H9 (cell line): ENCODE measurements around the gene HS3ST3B1. TPM values are rescaled to one million over a fixed set of nuclear protein-coding genes. Genes with fewer than 3 reads are reported as not detected.

Source experiments
- DNase-seq: peaks from one replicate; pipeline ENCODE4 v3.0.0-alpha.2; 2017
- H2AFZ ChIP-seq: one replicate; pipeline ENCODE4 v1.6.1; 2013; ENCODE audit warnings: mild to moderate bottlenecking, low read length, control low read depth, moderate library complexity
- H2AK5ac ChIP-seq: 2 replicates; pipeline ENCODE4 v1.6.1; 2013; ENCODE audit warnings: low read length, control low read depth, mixed read lengths; ENCODE audit not compliant: insufficient read length
- H2BK120ac ChIP-seq: one replicate; pipeline ENCODE4 v1.6.1; 2013; ENCODE audit warnings: low read depth, mild to moderate bottlenecking, low read length, control low read depth, inconsistent platforms; ENCODE audit not compliant: poor library complexity, severe bottlenecking
- H2BK12ac ChIP-seq: 2 replicates; pipeline ENCODE4 v1.6.1; 2013; ENCODE audit warnings: low read length, control low read depth, mixed read lengths, low read depth; ENCODE audit not compliant: insufficient read length
- H2BK15ac ChIP-seq: 2 replicates; pipeline ENCODE4 v1.6.1; 2013; ENCODE audit warnings: low read depth, low read length, control low read depth
- H2BK20ac ChIP-seq: one replicate; pipeline ENCODE4 v1.6.1; 2013; ENCODE audit warnings: low read depth, mild to moderate bottlenecking, low read length, control low read depth, inconsistent platforms; ENCODE audit not compliant: poor library complexity, severe bottlenecking
- H2BK5ac ChIP-seq: 2 replicates; pipeline ENCODE4 v1.6.1; 2013; ENCODE audit warnings: low read length, control low read depth, mixed read lengths; ENCODE audit not compliant: insufficient read length
- H3K14ac ChIP-seq: 2 replicates; pipeline ENCODE4 v1.6.1; 2013; ENCODE audit warnings: low read length, control low read depth; ENCODE audit not compliant: insufficient read depth
- H3K18ac ChIP-seq: 2 replicates; pipeline ENCODE4 v1.6.1; 2013; ENCODE audit warnings: low read depth, mild to moderate bottlenecking, mixed read lengths, low read length, control low read depth; ENCODE audit not compliant: insufficient read length
- H3K23ac ChIP-seq: 2 replicates; pipeline ENCODE4 v1.6.1; 2013; ENCODE audit warnings: low read length, control low read depth, mixed read lengths, low read depth; ENCODE audit not compliant: insufficient read length
- H3K23me2 ChIP-seq: 2 replicates; pipeline ENCODE4 v1.6.1; 2013; ENCODE audit warnings: low read depth, mild to moderate bottlenecking, mixed read lengths, low read length, control low read depth; ENCODE audit not compliant: insufficient read length, poor library complexity, severe bottlenecking
- H3K27ac ChIP-seq: 2 replicates; pipeline ENCODE4 v1.5.1; 2013; ENCODE audit warnings: low read length, control low read depth, mixed read lengths, low read depth; ENCODE audit not compliant: insufficient read length
- H3K27me3 ChIP-seq: 2 replicates; pipeline ENCODE4 v1.6.1; 2013; ENCODE audit warnings: low read length, control low read depth, inconsistent platforms; ENCODE audit not compliant: insufficient read depth
- H3K4ac ChIP-seq: 2 replicates; pipeline ENCODE4 v1.6.1; 2013; ENCODE audit warnings: low read depth, mild to moderate bottlenecking, control low read depth, inconsistent platforms, low read length, moderate library complexity
- H3K4me1 ChIP-seq: 2 replicates; pipeline ENCODE4 v1.6.1; 2013; ENCODE audit warnings: low read length, control low read depth, inconsistent platforms; ENCODE audit not compliant: insufficient read depth
- H3K4me2 ChIP-seq: 2 replicates; pipeline ENCODE4 v1.6.1; 2013; ENCODE audit warnings: low read length, control low read depth, mixed read lengths; ENCODE audit not compliant: insufficient read length, insufficient read depth
- H3K56ac ChIP-seq: 2 replicates; pipeline ENCODE4 v1.6.1; 2013; ENCODE audit warnings: low read depth, mild to moderate bottlenecking, mixed read lengths, low read length, control low read depth; ENCODE audit not compliant: insufficient read length
- H3K79me1 ChIP-seq: 2 replicates; pipeline ENCODE4 v1.6.1; 2013; ENCODE audit warnings: low read depth, mild to moderate bottlenecking, moderate library complexity, low read length, control low read depth, inconsistent platforms; ENCODE audit not compliant: insufficient read depth, poor library complexity, severe bottlenecking
- H3K79me2 ChIP-seq: 2 replicates; pipeline ENCODE4 v1.6.1; 2013; ENCODE audit warnings: low read length, control low read depth, inconsistent platforms; ENCODE audit not compliant: insufficient read depth
- H3K9ac ChIP-seq: 2 replicates; pipeline ENCODE4 v1.6.1; 2013; ENCODE audit warnings: low read length, control low read depth, mixed read lengths; ENCODE audit not compliant: insufficient read length; ENCODE audit errors: extremely low read depth
- H3K9me3 ChIP-seq: one replicate; pipeline ENCODE4 v1.6.1; 2013; ENCODE audit warnings: low read depth, low read length, inconsistent platforms; ENCODE audit not compliant: control insufficient read depth
- H3T11ph ChIP-seq: one replicate; pipeline ENCODE4 v1.6.1; 2013; ENCODE audit warnings: mild to moderate bottlenecking, low read length, control low read depth, inconsistent platforms
- H4K20me1 ChIP-seq: one replicate; pipeline ENCODE4 v1.6.1; 2013; ENCODE audit not compliant: control insufficient read depth, insufficient read length, insufficient read depth
- H4K5ac ChIP-seq: 2 replicates; pipeline ENCODE4 v1.6.1; 2013; ENCODE audit warnings: low read depth, mild to moderate bottlenecking, mixed read lengths, low read length, control low read depth; ENCODE audit not compliant: insufficient read length
- H4K8ac ChIP-seq: replicated peaks from 2 replicates; pipeline ENCODE4 v1.6.1; 2013; ENCODE audit warnings: low read length, control low read depth, mixed read lengths, low read depth; ENCODE audit not compliant: insufficient read length
- H4K91ac ChIP-seq: 2 replicates; pipeline ENCODE4 v1.6.1; 2013; ENCODE audit warnings: low read depth, mild to moderate bottlenecking, moderate library complexity, mixed read lengths, low read length, control low read depth; ENCODE audit not compliant: insufficient read length
- H3K27ac Mint-ChIP-seq, 3 experiments: 2 replicates in 2 of 3; 3 replicates in 1 of 3; pipeline ENCODE4 v1.8.0; 2020 to 2021; ENCODE audit warnings: mixed read lengths in 3 of 3, mild to moderate bottlenecking in 1 of 3, moderate library complexity in 1 of 3
- H3K27me3 Mint-ChIP-seq: 2 replicates; pipeline ENCODE4 v1.8.0; 2021; ENCODE audit warnings: low read depth, mild to moderate bottlenecking, moderate library complexity, mixed read lengths
- H3K36me3 Mint-ChIP-seq, 3 experiments: 2 replicates in 2 of 3; 3 replicates in 1 of 3; pipeline ENCODE4 v1.8.0; 2020 to 2021; ENCODE audit warnings: low read depth in 3 of 3, mixed read lengths in 3 of 3; ENCODE audit not compliant: insufficient read depth in 1 of 3
- H3K4me1 Mint-ChIP-seq, 2 experiments: 2 replicates each; pipeline ENCODE4 v1.8.0; 2020; ENCODE audit warnings: mixed read lengths in 2 of 2
- H3K4me3 Mint-ChIP-seq, 2 experiments: 2 replicates in 1 of 2; 3 replicates in 1 of 2; pipeline ENCODE4 v1.8.0; 2020 to 2021; ENCODE audit warnings: mild to moderate bottlenecking in 2 of 2, mixed read lengths in 2 of 2, moderate library complexity in 1 of 2
- H3K9me3 Mint-ChIP-seq, 2 experiments: 2 replicates in 1 of 2; 3 replicates in 1 of 2; pipeline ENCODE4 v1.8.0; 2020; ENCODE audit warnings: mild to moderate bottlenecking in 2 of 2, mixed read lengths in 2 of 2, moderate library complexity in 1 of 2
- WGBS: extraction: QIAGEN DNeasy Blood & Tissue Kit; methylation state at CpG from one replicate; pipeline ENCODE4 v1.1.7; 2013; ENCODE audit warnings: missing lambda C conversion rate, low lambda C conversion rate, mixed read lengths; ENCODE audit not compliant: insufficient read length; ENCODE audit errors: extremely low coverage; 5-methylcytosine and 5-hydroxymethylcytosine counted together
- total RNA-seq: library from RNA; stranded (reverse); gene quantifications from 2 replicates; pipeline ENCODE4 v1.2.1, GENCODE V29; 2021
- TF ChIP-seq, protein P1 (sequence below): fragments of 200-600 bp; sonication (generic); conservative IDR thresholded peaks from 3 replicates; pipeline ENCODE4 v1.8.0; 2021; ENCODE audit warnings: antibody characterized with exemption, mild to moderate bottlenecking

Gene HS3ST3B1
- total RNA-seq, 1 experiment from 2014 or later, result 2.8 TPM

DNA sequence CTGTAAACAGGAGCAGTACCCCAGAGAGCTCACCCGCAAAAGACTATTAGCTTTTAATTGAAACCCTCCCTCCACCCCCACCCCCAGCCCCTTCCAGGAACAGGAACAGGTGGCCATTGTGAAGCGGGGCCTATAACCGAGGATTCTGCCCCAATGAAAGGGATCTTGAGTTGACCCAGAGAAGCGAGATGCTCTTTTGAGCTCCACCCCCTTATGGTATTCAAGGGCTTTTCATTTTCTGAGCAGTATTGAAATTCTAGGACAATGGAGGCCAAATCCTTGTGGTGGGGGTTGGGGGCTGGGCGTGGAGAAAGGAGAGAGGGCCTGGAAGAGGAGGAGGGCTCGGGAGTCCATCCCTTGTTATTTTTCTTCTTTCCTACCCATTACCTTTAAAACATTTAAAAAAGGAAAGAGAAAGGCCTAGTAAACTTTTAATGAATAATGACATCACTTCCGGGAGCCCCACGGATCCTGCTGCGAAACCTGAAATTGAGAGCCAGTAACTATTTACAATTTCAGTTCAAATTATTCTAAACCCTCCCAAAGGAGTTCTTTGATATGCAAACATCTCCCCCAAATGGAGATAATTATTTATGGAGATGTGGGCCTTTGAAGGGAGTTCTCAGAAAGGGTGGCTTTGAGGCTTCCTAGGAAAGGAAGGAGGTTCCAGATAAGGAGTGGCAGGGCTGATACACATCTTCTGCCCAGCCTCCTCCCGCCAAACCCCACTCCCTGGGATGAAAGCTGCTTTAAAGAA is 30.5 kb downstream of the HS3ST3B1 start:
- Histone ChIP-seq H4K8ac (no peak overlapping the region), H2BK15ac (no peak overlapping the region), H3K56ac (no peak overlapping the region), H2BK120ac (no peak overlapping the region), H4K20me1 (no peaks in the 10 kb centered on the region), H2AK5ac (no peak overlapping the region), H3K18ac (no peak overlapping the region), H3K9me3 (no peaks in the 10 kb centered on the region), H2AFZ (no peak overlapping the region), H3K23me2 (no peaks in the 10 kb centered on the region), H4K5ac (no peak overlapping the region), H3K9ac (no peak overlapping the region), H3T11ph (no peak overlapping the region), H3K79me1 (no peaks in the 10 kb centered on the region), H3K23ac (no peak overlapping the region), H4K91ac (no peak overlapping the region), H2BK5ac (no peak overlapping the region), H3K4me2 (peak overlapping the region; percentile 41), H2BK12ac (no peak overlapping the region), H3K27ac (peak overlapping the region; percentile 28), H3K4me1 (peaks cover 14% of the 10 kb centered on the region; the same call in 1 of the 2 replicates), H3K14ac (no peak overlapping the region), H3K4ac (no peak overlapping the region; the same call in 1 of the 2 replicates), H2BK20ac (no peak overlapping the region), H3K27me3 (no peaks in the 10 kb centered on the region), H3K79me2 (0 out of 2 replicates have a peak, but pooled peaks cover 2% of the 10 kb centered on the region)
- peak; percentile 73 for DNase-seq
- no CpG with 5 or more reads among the region's 10 CpGs for WGBS
- peaks cover 0 to 4% (median 0%) of the 10 kb centered on the region in 3 experiments; a peak in 1 of 7 replicates for H3K36me3 Mint-ChIP-seq
- H3K9me3 Mint-ChIP-seq, result no peaks in the 10 kb centered on the region
- peak overlapping the region; percentile 7 to 70; a peak in 4 of 5 replicates for H3K4me3 Mint-ChIP-seq
- TF ChIP-seq, protein P1, sequence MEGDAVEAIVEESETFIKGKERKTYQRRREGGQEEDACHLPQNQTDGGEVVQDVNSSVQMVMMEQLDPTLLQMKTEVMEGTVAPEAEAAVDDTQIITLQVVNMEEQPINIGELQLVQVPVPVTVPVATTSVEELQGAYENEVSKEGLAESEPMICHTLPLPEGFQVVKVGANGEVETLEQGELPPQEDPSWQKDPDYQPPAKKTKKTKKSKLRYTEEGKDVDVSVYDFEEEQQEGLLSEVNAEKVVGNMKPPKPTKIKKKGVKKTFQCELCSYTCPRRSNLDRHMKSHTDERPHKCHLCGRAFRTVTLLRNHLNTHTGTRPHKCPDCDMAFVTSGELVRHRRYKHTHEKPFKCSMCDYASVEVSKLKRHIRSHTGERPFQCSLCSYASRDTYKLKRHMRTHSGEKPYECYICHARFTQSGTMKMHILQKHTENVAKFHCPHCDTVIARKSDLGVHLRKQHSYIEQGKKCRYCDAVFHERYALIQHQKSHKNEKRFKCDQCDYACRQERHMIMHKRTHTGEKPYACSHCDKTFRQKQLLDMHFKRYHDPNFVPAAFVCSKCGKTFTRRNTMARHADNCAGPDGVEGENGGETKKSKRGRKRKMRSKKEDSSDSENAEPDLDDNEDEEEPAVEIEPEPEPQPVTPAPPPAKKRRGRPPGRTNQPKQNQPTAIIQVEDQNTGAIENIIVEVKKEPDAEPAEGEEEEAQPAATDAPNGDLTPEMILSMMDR, result no peak
- peak overlapping the region; percentile 88 to 97 (median 96) for H3K27ac Mint-ChIP-seq
- peaks cover 10% of the 10 kb centered on the region for H3K27me3 Mint-ChIP-seq
- peaks cover 47 to 66% of the 10 kb centered on the region in 2 experiments for H3K4me1 Mint-ChIP-seq
